GM21528 (cell line): ENCODE measurements around the gene EXOSC10.
"Not testable (repeated sequence)": the region's sequence is repeated elsewhere in the genome, so short reads cannot be mapped to it uniquely, and the experiment has no call there.

Experiments used
- ATAC-seq: cut with Tn5 transposase; IDR thresholded peaks from one replicate; pipeline ENCODE4 v1.9.1; 2021; ENCODE audit warnings: mild to moderate bottlenecking, moderate library complexity; ENCODE audit not compliant: unreplicated experiment, low FRiP score

Gene EXOSC10

DNA sequence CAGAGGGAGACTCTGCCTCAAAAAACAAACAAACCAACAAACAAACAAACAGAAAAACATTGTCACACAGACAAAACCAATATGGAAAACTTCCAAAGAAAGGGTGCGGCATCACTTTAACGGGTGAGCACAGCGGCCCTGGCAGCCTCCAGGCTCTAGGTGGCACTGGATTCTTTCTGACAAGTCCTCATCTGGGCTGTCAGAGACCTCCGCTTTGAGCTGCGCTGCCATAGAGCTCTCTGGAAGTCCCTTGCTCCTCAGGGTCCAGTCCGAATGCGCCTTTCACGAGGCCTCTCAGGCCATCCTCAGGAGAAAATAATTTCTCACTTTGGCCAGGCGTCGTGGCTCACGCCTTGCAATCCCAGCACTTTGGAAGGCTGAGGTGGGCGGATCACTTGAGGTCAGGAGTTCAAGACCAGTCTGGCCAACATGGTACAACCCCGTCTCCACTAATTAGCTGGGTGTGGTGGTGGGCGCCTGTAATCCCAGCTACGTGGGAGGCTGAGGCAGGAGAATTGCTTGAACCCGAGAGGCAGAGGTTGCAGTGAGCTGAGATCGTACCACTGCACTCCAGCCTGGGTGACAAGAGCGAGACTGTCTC, 35.6 kb downstream of the EXOSC10 start:
- not testable (repeated sequence) for ATAC-seq

DNA sequence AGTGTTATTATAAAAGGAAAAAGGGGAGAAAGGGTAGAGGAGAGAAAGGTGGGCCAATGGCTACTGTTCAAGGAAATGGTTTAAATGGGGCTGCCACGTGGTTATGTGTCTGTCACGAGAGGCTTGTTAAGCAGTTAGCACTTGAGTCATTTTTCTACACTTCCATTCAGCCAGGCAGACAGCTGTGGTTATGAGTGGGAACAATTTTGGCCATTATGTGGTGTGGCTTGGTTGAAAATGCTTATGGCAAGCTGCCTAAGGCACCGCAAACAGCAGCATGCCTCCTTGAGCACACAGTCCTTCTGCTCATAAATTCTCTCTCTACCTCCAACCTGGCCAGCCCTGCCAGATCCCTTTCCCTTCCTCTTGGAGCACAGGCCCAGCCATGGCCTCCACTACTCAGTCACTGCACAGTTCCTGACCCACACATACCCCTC, 36.7 kb downstream of the EXOSC10 start:
- ATAC-seq: no peak

DNA sequence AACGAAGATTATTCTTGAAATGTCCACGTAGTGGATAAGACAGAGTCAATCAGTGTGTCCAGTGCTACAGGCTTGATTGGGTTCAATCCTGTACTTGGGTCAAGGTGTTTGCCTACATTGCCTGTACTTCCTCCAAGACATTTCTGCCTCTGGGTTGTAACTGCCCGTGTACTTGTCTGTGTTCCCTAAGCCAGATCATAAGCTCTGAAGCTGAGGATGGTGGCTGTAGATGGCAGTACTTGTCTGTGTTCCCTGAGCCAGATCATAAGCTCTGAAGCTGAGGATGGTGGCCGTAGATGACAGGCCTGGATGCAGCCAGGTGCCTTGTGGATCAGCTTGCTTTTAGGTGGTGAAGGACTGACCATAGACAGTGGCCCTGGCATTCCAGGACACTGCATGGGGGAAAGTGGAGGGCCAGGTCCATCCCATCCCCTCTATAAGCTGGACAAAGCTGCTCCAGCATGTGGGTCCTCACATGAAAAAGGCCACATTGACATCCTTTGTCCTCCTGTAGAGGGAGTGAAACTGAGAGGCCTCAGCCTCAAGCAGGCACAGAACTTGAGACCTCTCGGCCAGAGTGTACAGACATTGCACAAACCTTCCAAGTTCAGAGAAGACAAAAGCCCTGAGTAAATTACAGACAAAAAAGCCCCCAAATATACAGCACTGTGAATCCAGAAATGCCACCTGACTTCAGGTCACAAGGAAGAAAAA, 37.9 kb downstream of the EXOSC10 start:
- no peak for ATAC-seq

DNA sequence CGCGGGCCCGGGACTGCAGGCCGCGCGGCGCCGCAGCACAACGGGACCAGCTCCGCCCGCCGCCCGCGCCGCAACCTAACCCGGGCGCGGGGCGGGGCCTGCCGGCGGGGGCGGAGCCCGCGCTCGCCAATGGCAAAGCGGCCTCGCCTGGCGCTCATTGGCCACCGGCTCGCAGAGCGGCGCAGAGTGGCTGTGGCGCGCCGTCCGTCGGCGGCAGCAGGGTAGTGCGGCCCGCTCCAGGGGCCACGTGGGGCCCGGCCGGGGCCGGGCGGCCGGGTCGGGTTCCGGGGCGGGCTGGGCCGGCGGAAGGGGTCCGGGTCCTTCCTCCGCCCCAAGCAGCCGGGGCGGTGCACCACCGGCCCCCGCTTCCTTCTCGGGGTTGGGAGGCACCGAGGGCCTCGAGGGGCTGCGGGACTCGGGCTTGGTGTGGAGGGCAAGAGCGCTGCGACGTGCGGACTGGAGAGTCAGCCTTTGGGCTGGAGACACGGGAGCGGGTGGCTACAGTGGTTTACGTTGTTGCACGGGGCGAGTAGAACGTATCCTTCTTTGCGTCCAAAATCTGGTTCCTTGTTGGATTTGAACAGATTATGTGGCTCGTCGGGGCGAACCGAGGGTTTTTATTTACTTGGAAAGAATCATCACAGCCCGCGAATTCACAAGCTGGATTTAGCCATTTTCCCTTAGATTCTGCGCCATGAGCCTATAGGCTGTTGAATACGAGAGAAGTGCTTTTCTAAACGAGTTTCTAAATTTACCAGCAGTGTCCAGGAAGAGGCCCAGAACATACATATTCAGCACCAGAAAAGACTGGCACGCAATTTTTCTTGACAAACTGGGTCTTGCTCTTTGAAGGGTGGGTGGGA, 39.5 kb downstream of the EXOSC10 start, which contains the start of gene SRM:
TSS of gene SRM (minus strand) at position 51 of the 863 bp plus-strand sequence. CDS start 75 bp downstream, outside the sequence.
- ATAC-seq: peak; percentile 85

DNA sequence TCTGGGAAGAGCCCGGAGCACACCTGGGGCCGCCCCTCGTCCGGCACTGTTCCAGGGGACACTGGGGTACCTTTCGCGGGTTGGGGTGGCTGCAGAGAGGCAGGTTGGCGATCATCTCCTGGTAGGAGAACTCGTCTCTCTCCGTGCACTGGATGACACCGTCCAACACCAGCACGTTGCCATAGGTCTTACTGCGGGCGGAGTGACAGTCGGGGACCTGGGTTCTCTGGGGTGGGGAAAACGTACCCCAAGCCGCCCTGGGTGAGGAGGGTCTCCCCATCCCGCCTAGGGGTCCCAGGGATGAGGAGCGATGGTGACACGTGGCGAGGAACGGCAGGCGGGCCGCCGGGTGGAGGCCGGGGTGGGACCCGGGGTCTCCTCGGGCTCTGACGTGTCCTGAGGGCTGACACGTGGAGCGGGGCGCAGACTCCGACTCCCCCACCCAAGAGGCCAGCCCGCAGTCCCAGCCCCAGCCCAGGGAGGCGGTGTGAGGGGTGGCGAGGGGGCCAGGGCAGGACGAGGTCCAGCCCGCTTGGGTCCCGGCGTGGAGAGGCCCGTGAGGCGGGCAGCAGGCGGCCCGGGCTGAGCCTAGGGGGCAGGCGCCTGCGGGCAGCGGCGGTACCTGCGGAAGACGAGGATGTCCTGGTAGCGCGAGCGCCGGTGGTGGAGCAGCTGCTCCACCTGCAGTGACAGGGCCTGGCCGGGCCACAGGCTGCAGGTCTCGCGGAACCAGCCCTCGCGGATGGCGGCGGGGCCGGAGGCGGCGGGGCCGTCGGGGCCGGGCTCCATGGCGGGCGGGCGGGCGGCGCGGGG, 40.3 kb downstream of the EXOSC10 start:
- ATAC-seq: peak; percentile 16

DNA sequence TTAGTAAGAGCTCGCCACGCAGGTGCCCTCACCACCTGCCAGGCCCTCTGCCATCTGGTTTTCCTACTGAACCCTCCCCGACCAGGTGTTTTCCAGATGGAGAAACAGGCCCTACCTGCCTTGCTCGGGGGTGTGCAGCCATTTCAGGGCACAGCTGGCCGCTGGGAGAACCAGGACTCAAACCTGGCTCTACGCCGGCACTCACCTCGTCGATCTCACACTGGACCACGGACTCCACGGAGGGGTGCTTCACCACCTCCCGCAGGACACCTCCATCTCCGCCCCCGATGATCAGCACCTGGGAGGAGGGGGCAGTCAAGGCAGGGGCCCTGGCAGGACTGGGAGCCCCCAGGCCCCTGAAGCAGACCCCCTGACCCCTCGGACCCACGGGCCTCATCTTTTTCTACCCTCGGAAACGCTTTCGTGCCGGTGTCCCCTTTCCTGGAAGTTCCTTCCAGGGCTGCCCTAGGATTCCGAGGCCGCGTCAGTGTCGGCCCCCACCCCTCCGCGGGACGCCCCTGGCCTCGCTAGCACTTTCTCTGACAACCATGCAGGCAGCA, 41.0 kb downstream of the EXOSC10 start:
- ATAC-seq: no peak

DNA sequence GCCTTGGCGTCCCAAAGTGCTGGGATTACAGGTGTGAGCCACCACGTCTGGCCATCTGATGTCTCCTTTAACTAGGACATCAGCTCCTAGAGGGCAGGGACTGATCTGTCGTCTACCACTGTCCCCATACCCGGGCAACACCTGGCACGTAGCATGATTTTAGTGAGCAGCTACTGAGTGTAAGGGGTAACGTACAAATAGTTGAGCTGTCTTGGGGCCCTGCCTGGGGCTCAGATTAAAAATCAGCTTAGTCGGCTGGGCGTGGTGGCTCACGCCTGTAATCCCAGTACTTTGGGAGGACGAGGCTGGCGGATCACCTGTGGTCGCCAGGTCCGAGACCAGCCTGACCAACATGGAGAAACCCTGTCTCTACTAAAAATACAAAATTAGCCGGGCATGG, 41.6 kb downstream of the EXOSC10 start:
- ATAC-seq: no peak

DNA sequence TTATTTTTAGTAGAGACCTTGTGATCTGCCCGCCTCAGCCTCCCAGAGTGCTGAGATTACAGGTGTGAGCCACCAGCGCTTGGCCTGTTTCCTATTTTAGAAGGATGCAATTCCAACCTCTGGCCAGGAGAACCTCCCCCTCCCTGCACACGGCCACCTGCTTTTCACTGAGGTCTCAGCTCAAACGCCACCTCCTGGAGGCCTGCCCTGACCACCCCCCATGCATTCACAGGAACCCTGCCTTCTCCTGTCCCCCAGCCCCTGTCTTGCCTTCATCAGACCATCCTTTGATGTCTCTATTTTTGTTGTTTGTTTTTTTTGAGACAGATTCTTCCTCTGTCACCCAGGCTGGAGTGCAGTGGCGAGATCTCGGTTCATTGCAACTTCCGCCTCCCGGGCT, 42.2 kb downstream of the EXOSC10 start:
- ATAC-seq: no peak

DNA sequence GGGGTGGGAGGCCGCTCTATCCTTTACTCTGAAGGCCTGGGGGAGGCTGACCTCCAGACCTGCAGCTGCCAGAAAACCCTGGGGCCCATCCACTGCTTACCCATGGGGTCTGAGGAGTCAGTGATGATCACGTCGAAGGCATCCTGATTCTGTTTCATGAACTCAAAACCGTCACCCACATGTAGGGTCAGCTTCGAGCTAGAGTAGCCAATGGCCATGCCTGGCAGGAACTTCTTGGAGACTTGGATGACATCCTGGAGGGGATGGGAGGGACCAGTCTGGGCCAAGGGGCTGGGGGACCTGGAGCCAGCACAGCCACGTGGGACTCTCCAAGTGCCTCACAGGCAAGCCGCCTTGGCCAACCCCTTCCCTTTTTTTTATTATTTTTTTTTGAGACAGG, 43.2 kb downstream of the EXOSC10 start:
- no peak for ATAC-seq

DNA sequence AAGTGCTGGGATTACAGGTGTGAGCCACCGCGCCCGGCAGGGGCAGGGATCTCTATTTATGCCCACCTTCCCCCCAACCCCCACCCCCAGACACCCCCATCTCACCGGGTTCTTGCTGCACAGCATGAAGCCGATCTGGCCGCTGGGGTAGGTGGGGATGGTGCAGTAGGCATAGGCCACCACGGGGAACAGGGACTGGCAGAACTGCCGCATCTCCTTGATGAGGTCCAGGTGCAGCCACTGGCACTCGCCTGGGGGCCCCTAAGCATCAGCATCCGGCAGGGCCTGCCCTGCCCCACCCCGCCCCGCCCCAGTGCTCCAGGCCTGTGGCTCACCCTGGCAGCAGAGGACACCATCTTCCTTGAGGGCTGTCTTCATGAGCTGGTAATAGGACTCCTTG, 44.0 kb downstream of the EXOSC10 start:
- ATAC-seq: no peak

DNA sequence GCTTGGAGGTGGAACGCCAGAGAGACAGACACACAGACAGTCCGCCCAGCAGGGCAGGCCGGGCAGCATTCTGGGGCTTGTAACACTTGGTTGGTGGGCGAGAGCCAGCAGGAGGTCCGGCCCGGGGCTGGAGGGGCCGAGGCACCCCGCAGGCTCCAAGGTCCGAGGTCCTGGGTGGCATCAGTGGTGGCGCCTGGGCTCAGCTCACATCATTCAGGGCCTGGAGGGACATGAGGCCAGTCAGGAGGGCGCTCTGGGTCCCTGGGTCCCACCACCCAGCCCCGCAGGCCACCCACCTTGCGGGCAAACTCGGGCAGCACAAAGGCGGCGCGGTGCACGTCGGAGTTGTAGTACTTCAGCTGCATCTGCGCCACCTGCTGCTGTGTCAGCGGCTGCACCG, 45.0 kb downstream of the EXOSC10 start:
- no peak for ATAC-seq

DNA sequence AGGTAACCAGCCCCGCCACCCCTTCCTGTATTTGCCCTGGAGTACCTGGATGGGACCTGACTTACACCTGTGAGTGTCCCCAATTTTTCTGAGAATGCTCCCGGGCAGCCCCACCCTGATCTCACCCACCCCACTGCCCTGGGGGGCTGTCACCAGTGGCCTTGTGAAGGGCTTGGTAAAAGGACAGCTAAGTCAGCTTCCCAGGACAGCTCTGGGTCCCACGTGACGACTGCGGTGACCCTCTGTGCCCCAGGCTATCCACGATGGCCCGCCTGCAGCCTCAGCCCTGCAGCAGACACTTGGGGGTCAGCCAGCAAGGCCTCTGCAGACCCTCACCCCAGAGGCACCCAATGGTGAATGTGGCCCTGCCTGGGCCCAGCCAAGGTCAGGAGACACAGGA, 45.5 kb downstream of the EXOSC10 start:
- no peak for ATAC-seq

DNA sequence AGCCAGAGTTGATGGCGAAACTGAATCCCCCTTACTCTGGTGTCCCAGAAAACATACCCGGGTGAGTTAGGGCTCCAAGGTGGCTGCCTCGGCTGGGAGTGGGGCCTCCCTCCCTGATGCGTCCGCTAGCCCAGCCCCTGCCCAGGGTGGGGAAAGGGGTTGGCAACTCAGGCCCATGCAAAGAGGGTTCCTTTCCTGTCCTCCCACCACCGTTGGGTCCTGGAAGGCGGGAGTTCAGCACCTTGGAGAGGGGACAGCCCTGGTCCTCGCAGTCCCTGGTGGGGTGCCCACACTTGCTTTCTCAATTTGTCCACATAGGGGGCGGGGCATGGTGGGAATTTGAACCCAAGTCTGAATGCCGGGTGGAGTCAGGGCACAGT, 45.9 kb downstream of the EXOSC10 start:
- ATAC-seq: no peak

DNA sequence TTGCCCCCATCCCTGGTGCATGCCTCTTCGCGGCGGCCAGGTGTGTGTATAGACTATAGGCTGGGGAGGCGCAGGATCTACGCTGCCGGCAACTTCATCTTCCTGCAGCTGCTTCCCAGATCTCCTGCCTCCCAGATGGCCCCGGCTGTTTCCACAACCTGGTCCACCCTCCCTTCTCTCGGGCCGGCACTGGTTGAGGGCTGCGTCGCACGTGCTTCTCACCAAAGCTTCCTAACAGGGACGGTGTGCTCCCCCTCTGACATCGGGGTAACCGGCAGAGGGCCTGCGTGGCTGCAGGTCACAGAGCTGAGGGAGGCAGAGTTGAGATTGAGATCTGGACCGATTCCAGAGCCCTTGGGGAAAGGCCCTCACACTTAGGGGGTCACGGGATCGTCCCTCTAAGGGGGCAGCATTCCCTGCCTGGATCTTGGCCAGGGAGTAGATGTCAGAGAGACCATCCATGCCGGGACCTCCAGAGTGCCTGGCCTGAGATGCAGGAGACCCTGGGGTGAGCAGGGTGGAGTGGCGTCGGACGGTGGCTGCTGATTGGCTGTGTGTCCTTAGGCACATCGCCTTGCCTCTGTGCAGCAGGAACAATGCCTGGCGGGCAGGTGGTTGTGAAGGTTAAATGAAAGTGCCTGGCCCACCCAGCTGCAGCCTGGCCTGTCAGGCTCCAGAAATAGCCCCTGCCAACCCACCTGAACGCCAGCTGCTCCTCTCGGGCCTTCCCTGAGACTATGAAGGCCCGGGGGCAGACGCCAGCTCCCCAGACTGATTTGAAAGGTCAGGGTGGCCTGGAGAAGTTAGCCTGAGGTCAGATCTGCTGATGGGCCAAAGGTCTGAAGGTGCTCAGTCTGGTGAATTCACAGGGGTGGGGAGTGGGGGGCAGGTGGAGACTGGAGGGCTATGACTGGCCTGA, 46.6 kb downstream of the EXOSC10 start:
- ATAC-seq: no peak

DNA sequence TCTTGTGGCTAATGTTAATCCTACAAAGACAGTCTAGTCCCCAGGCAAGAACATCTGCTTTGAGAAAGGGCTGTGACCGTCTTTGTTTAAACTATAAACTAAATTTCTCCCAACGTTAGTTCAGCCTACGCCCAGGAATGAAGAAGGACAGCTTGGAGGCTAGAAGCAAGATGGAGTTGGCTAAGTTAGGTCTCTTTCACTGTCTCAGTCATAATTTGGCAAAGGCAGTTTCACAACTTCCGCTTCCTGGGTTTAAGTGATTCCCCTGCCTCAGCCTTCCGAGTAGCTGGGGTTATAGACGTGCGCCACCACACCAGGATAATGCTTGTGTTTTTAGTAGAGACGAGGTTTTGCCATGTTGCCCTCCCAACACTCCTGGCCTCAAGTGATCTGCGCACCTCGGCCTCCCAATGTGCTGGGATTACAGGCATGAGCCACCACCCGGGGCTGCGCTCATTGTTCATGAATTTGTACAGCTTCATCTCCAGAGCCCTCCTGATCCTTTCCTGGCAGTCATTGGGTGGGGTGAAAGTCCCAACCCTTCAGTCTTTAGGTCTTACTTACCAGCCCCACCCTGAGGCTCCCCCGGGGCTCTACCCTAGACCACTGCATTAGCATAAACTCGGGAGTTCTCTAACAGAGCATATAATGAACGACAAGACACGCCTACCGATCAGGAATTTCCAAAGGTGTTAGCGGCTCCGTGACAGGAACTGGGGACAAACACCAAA, 47.7 kb downstream of the EXOSC10 start:
- ATAC-seq: no peak

DNA sequence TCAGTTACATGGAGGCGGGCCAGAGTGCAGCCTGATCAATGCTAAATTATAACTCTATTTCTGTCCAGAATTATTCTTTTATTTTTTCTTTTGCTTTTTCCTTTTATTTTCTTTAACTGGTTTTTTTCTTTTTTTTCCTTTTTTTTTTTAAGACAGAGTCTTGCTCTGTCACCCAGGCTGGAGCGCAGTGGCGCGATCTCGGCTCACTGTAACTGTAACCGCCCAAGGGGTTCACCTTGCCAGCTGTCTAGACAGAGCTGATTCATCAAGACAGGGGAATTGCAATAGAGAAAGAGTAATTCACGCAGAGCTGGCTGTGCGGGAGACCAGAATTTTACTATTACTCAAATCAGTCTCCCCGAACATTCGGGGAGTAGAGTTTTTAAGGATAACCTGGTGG, 48.5 kb downstream of the EXOSC10 start:
- not testable (repeated sequence) for ATAC-seq

DNA sequence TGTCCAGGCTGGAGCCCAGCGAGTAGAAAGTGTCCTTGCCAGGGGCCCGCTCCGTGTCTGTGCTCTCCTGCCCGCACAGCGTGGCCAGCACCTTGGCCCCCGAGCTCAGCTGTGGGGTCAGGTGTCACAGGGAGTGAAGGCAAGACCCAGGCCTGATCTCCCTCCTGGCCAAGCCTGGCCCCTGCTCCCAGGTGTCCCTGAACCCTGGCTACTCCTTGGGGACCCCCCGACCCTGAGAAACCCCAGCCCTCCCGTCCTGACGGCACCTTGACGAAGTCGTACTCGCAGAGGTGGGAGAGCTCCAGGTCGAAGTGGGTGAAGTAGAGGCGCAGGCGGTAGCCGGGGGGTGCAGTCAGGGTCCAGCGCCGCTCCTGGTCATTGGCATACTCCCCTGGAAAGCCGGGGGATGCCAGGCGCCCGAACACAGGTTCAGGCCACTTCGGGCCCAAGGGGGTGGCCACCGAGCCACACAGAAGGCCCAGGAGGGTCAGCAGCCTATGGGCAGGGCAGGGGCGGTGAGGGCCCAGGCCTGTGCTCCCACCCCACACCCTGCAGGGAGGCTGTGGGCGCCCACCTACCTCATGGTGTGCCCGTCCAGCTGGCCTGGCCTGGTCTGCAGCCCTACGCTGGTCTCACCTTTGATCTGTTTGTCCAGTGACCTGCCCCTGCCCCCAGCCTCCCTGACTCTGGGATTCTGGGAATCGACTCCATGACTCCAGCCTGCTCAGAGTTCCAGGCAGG, 52.9 kb downstream of the EXOSC10 start, which contains the start of gene MASP2:
TSS of gene MASP2 (minus strand) at position 615 of the 741 bp plus-strand sequence. CDS start at position 583, 32 bp downstream.
- ATAC-seq: no peak

DNA sequence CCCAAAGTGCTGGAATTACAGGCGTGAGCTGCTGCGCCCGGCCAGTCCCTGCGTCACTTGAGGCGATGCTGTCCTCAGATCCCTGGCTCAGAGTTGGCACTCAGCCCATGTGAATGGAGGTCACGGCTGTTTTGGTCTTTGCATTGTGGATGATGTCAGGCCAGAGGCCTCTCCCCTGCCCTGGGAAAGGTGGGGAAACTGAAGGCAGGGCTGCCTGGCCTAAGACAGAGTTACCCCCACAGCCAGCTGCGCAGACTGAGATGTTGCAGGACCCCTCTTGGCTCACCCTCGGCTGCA, 53.5 kb downstream of the EXOSC10 start:
- ATAC-seq: no peak
